SKM-1 treated with dmso at 0.1 percent for 144 hours (cell line): Measurements from ENCODE around the gene FOXRED1.
A peak's percentile ranks its signal among the peaks of the same experiment; 100 is the strongest.
"Not testable (repeated sequence)": the region's sequence is repeated elsewhere in the genome, so short reads cannot be mapped to it uniquely, and the experiment has no call there.

ENCODE experiments used
- DNase-seq: peaks from one replicate; lab custom pipeline; 2025; ENCODE audit not compliant: unreplicated experiment; lab: John Stamatoyannopoulos, UW

The FOXRED1 gene

DNA sequence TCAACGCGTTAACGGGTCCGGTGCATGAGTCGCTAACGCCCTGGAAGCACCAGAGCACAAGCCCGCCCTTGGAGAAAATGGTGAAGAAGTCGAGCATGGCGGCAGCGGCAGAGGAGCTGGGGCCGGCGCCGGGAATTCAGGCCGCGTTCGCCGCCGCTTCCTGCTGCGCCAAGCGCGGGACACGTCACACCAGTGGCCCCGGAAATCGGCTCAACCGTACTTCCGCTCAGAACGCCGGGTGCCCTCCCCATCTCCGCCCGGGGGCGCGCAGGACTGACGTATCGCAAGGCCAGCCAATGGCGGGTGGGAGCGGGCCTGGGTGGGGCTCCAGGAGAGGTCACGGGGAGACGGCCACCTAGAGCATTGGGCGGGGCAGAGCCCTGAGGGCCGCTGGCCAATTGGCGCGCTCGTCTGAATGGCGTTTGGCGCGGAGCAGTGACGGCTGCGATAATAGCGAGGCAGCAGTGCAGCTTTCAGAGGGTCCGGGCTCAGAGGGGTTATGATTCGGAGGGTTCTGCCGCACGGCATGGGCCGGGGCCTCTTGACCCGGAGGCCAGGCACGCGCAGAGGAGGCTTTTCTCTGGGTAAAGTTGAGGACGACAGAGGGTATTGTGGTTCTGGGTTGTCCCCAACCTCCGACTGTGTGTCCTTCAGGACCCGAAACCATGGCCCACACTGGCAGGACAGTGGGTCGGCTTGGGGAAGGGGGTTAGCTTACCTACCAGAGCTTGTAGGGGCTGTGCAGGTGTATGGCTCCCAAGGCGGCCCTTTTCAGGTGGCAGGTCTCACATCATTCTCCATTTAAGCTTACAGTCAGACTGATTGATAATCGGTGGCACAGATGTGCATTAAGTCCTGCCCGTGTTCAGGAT lies at the start of gene FOXRED1, which contains the start of gene SRPRA:
Gene FOXRED1 (plus strand): TSS at position 447 of the 872 bp plus-strand sequence. CDS start 53 bp downstream, at position 500.
Gene SRPRA (minus strand): TSS at position 188 of the 872 bp plus-strand sequence. CDS start 91 bp downstream, at position 97.
- peak; percentile 96 for DNase-seq

- DNase-seq: no peak
Observed at GRCh38 chr11:126219547-126219946, 49.4 kb upstream of the FOXRED1 start.

DNA sequence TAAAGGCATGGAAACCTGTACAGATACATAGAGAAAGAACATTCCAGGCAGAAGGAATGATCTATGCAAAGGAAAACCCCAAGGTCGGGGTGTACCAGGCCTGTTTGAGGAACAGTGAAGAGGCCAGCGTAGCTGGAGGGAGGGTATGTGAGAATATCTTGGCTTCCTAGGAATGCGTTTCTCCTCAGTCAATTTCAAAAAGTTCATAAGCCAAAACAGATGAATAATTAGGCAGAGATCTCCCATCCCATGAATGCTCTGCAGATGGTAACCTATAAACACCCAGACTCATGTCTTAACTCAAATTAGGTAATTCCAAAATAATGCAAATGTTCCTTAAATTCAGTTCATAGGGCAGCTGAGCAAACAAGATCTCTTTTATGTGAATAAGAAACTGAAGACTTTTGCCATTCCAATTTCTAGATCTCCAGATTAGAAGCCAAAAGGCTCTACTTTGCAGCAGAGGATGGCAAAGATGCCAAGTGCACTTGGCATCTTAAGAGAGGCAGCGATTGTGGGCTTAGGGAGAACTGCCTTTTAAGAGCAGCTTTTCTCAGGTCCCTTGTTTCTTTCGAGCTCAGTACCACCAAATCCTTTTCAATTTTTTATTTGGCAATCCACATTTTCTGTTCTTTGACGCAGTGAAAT lies 44.2 kb upstream of the FOXRED1 start:
- no peak for DNase-seq

- DNase-seq: no peak
Observed at GRCh38 chr11:126225295-126225665, 43.7 kb upstream of the FOXRED1 start.

- DNase-seq: no peak
Observed at GRCh38 chr11:126226334-126227084, 42.4 kb upstream of the FOXRED1 start.

DNA sequence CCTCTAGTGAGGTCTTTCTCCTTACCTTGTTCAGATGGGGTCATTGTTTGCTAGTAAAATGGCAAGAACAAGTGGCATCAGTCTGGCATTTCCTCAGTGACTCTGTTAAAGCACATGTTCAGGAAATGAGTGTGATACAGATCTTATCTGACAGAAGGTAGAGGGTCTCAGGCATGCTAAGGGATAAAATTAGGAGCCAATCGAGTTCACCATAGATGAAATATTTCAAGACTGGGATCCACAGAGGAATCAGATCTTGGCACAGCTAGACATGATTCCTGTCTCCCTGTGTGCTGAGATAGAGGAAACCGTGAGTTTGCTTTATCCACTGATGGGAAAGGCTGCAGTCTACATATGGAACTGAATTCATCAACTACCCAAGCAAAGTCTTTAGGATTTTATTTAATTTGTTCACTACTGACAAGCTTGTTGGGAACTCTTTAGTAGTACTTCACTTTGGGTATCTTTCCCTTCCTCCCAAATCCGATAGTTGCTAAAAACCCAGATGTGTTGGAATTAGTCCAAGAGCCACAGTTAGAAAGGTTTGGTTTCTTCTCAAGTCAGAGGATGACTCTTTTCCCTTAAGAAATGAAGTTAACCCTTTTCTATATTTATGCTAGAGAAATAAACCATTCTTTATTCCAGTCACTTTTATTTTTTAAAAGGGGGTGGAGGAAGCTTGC lies 39.0 kb upstream of the FOXRED1 start:
- no peak for DNase-seq

DNA sequence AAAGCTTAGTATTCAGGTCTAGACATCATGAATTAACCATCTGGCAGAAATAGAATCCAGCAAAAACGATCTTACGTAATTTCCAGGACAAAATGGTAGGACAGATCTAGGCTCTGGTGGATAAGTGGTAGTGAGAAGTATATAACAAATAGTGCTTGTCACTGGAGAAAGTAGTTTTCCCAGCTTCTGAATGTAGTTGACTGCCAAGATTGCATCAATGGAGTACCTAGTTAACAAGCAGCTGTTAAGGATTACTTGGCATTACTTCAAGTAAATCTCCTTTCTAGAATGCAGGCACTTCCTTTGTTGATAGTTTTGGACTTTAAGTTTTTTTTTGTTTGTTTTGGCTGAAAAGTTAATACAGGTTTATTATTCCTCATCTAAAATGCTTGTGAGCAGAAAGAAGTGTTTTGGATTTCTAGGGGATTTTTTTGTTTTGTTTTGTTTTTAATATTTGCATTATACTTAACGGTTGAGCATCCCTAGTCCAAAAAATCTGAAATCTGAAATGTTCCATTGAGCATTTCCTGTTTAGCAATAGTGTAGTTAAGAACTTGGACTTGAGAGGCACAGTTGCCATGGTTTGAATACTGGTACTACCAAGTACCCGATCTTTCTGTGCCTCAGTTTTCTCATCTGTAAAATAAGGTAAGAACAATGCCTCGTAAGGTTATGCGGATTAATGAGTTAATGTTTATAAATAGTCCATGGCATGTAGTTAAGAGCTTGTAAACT lies 37.1 kb upstream of the FOXRED1 start:
- DNase-seq: no peak

DNA sequence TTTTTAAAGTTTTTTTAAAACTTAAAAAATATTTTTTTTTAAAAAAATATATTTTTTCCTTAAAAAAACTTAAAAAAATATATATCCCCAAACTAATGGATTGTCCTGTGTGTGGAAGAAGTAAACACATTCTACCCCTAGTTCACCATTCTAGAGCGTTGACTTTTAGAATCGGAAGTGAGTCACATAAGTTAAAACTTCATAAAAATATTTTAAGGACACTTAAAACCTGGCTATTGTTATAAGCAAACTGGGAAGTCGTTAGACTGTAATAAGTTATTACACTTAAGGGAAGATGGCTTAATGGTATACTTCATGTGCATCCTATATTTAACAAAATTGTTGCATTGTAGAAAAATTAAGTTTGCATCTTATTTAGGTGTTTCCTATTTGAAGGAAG lies 36.3 kb upstream of the FOXRED1 start:
- no peak for DNase-seq

DNA sequence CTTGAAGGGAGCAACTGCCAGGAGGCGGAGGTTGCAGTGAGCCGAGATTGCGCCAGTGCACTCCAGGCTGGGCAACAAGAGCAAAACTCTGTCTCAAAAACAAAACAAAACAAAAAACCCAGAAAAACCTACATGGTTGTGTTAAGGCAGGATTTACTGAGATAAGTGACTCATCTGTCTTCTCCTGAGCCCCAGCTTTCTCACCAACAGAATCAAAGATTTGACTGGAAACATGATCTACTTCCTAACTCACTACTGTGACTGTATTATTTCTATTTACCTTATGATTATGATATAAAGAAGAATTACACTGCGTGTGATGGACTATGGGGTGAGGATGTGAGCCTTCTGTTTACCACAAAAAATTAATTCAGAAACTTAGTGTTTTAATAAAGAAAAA lies 35.6 kb upstream of the FOXRED1 start:
- DNase-seq: no peak

DNA sequence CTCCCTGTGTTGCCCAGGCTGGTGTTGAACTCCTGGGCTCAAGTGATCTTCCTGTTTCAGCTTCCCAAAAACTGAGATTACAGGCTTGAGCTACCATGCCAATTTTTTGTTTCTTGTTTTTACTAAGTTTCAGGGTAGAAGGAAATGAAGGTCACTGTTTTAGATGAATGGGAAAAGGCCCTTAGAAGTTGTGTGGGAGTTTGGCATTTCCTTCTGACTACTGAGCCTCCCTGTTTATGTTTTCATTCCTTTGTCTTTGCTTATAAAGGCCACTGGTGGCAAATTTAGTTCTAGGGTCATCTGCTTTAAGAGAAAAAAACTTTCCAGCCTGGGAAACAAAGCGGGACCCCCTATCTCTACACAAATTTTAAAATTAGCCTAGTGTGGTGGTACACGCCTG lies 22.3 kb upstream of the FOXRED1 start:
- no peak for DNase-seq

DNA sequence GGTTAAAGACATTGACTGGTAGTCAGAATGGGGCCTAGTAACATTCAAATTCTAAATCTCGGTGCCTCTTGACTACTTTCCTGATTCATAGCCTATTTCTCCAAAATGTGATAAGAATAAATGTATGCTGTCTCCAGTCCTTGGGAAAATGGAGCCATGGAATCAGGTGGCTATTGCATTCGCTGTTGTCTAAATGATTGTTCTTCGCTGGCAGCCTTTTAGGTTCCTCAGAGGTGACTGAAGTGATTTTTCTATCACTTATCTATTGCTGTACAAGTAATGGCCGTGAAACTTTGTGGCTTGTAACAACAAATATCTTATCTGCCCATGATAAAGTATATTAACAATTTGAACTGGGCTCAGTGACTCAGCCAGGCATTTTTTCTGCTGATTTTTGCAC lies 15.7 kb upstream of the FOXRED1 start:
- DNase-seq: no peak

GRCh38 chr11:126254819-126255218 lies 14.1 kb upstream of the FOXRED1 start:
- DNase-seq: no peak

DNA sequence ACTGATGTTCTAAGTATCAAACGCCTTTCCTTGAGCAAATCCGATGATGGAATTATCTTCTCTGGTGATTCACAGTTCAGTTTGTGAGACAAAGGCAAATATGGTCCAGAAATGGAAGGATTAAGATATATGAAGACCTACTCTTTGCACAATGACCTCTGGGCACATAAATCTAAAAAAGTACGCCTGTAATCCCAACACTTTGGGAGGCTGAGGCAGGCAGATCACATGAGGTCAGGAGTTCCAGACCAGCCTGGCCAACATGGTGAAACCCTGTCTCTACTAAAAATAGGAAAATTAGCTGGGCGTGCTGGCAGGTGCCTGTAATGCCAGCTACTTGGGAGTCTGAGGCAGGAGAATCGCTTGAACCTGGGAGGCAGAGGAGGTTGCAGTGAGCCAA lies 13.4 kb upstream of the FOXRED1 start:
- not testable (repeated sequence) for DNase-seq

GRCh38 chr11:126256216-126256615 lies 12.7 kb upstream of the FOXRED1 start:
- DNase-seq: no peak

DNA sequence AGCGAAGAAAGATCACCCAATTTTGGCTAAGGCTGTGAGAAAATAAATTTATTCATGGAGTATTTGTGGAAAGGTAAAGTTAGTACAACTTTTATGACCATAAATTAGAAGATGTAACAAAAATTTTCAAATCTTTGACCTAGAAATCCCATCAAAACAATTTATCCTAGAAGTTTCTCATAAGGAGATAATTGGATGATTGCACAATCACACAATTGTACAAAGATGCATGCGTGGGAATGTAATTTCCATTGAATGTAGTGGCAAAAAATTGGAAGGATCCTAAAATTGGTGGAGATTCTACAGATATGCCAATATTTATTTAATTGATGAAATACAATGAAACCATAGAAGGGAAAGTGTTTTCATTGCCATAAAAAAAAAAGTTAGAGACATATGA lies 11.8 kb upstream of the FOXRED1 start:
- DNase-seq: no peak

DNA sequence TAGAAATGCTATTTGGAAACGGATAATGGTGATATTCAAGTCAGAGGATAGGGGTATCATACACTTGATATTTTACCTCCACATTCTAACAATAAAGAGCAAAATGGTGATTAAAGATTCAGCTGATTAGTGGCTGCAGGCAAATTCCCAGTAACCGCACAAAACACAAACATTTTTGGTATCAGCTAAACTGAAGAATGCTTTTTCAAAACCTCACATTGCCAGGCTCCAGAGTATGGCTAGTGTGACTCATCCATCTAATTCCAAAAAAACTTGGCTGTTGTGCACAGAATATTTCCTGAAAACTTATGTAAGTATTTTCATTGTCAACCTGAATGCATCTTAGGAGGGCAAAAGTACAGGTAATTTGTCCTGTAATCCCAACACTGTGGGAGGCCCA lies 11.2 kb upstream of the FOXRED1 start:
- DNase-seq: no peak

DNA sequence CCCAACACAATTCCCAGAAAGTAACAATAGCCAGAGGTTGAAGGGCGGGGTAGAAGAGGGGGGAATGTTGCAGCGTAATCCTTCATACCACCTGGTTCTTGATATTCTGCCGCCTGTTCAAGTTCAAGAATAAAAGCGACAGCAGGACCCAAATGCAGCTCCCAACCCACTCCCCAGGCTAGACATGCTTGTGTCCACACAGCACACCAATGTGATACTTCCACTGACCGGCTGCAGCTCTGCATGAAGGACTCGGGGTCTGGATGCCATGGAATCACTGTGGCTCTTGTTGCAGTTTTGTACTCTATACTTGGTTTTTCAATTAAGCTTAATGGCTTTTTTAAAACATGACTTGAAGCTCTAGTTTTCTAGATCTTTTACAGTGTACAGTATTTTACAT lies 6.7 kb upstream of the FOXRED1 start:
- no peak for DNase-seq

- DNase-seq: no peak
Observed at GRCh38 chr11:126263489-126263888, 5.5 kb upstream of the FOXRED1 start.

DNA sequence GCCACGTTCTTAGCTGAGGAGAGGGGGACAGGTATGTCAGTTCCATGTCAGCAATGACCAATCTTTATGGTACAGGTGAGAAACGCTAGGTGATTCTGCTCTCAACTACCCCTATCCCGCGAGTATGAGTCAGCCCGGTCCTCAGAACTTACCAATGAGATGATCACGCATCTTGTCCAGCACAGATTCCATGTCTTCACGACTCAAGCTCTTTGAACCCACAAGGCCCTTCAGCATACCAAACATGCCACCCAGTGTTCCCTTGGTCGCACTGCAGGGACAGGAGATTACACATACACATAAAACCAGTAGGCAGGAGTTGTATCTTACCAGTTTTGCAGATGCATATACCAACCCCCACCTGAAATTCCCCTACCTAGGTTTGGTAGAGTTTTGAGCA lies 3.1 kb upstream of the FOXRED1 start:
- DNase-seq: no peak

GRCh38 chr11:126267650-126268049 lies 1.3 kb upstream of the FOXRED1 start:
- DNase-seq: no peak

GRCh38 chr11:126268361-126268707 lies 620 bp upstream of the FOXRED1 start:
- DNase-seq: no peak
